ENCODE data around the gene ECSCR. TPM values are rescaled to one million over a fixed set of nuclear protein-coding genes. Genes with fewer than 3 reads are reported as not detected.

The ECSCR gene
- total RNA-seq, 6 experiments from 2014 or later = 1.2 to 5.1 (median 2.3) TPM

- DNase-seq = no peak
- WGBS (ENCODE audit: insufficient coverage, low coverage, low lambda C conversion rate, missing lambda C conversion rate) = 97% methylated on average over 4 of the region's 10 CpGs
- Histone ChIP-seq H3K9me3 (no peaks in the 10 kb centered on the region), H3K27me3 (no peaks in the 10 kb centered on the region), H3K4me1 (peaks cover 0 to 4% (median 0%) of the 10 kb centered on the region in 4 donors), H3K4me3 (no peak overlapping the region), H3K27ac (no peak overlapping the region), H3K36me3 (no peaks in the 10 kb centered on the region)
- no peak for TF ChIP-seq CTCF (IDR thresholded peaks at IDR 0.05)
- TF ChIP-seq POLR2A (IDR thresholded peaks at IDR 0.05) = no peak
- no peak for ATAC-seq
- intact Hi-C loops (cut with DNase I) = no loop called here
These were observed 61.0 kb downstream of the ECSCR start for GRCh38 chr5:139401546-139401945.

- no peak overlapping the region for H3K4me3 ChIP-seq
- TF ChIP-seq CTCF (IDR thresholded peaks at IDR 0.05) (no peak), POLR2A (IDR thresholded peaks at IDR 0.05) (no peak)
- intact Hi-C loops (cut with DNase I) = no loop called here
- peaks cover 0 to 7% of the 10 kb centered on the region in 2 donors for H3K27me3 ChIP-seq
- H3K27ac ChIP-seq = no peak overlapping the region
- H3K9me3 ChIP-seq = no peaks in the 10 kb centered on the region
- 61% methylated on average over 4 of the region's 6 CpGs for WGBS (ENCODE audit: insufficient coverage, low coverage, low lambda C conversion rate, missing lambda C conversion rate)
- H3K4me1 ChIP-seq = peaks cover 0 to 7% (median 0%) of the 10 kb centered on the region in 4 donors
- ATAC-seq = no peak
- DNase-seq = no peak
- no peaks in the 10 kb centered on the region for H3K36me3 ChIP-seq
These were observed 62.9 kb downstream of the ECSCR start for GRCh38 chr5:139399501-139400121.

Small RNA genes lying within 50 kb of the gene (small RNA-seq; reads per million reads assigned to genes)
- gene RNU5B-4P = 0 reads per million in 2 experiments

Other genes with a start within 250 kb of the ECSCR start
- 10 to 100 TPM; 43.5 to 73.8 (median 65.3) TPM for gene MATR3, start 169.0 kb downstream of the ECSCR start, total RNA-seq
- gene PAIP2, start 120.9 kb downstream of the ECSCR start, total RNA-seq = 10 to 100 TPM; 34.5 to 55.8 (median 41.4) TPM
- gene SLC23A1, start 79.4 kb downstream of the ECSCR start, total RNA-seq = 10 to 100 TPM; 11.7 to 51.0 (median 22.8) TPM
- gene MZB1, start 72.8 kb downstream of the ECSCR start, total RNA-seq = 1 to 10 TPM in 3 of 6 experiments, under 1 TPM in 3; 0.37 to 5.1 (median 1.1) TPM
- gene PROB1, start 67.6 kb downstream of the ECSCR start, total RNA-seq = under 1 TPM; 0.25 to 0.51 (median 0.41) TPM
- gene SPATA24, start 58.7 kb downstream of the ECSCR start, total RNA-seq = 1 to 10 TPM; 1.5 to 4.0 (median 2.6) TPM
- gene DNAJC18, start 23.2 kb downstream of the ECSCR start, total RNA-seq = 1 to 10 TPM in 2 of 6 experiments, under 1 TPM in 4; 0.37 to 2.9 (median 0.75) TPM
- not detected for gene SMIM33, start 8.3 kb upstream of the ECSCR start, total RNA-seq
- 10 to 100 TPM in 2 of 6 experiments, 1 to 10 TPM in 4; 4.9 to 11.3 (median 7.0) TPM for gene STING1, start 20.0 kb upstream of the ECSCR start, total RNA-seq
- gene UBE2D2, start 98.6 kb upstream of the ECSCR start, total RNA-seq = 10 to 100 TPM; 38.3 to 68.3 (median 53.1) TPM
- 10 to 100 TPM; 44.5 to 84.9 (median 66.4) TPM for gene CXXC5, start 185.6 kb upstream of the ECSCR start, total RNA-seq

Data from right lobe of liver (tissue), 6 donors.